ENCODE data around the gene RPS27L. TPM values are rescaled to one million over a fixed set of nuclear protein-coding genes. Genes with fewer than 3 reads are reported as not detected.

Gene RPS27L
- total RNA-seq = 161 and 458 TPM in 2 replicates

GRCh38 chr15:63157118-63157843 lies at the start of gene RPS27L:
Gene RPS27L (minus strand): TSS chr15:63157477. CDS start chr15:63157405, 72 bp downstream.

GRCh38 chr15:63188926-63189871 lies 31.9 kb upstream of the RPS27L start, which contains the start of gene RAB8B:
Gene RAB8B (plus strand): TSS chr15:63189606. CDS start chr15:63189625, 19 bp downstream.

DNA sequence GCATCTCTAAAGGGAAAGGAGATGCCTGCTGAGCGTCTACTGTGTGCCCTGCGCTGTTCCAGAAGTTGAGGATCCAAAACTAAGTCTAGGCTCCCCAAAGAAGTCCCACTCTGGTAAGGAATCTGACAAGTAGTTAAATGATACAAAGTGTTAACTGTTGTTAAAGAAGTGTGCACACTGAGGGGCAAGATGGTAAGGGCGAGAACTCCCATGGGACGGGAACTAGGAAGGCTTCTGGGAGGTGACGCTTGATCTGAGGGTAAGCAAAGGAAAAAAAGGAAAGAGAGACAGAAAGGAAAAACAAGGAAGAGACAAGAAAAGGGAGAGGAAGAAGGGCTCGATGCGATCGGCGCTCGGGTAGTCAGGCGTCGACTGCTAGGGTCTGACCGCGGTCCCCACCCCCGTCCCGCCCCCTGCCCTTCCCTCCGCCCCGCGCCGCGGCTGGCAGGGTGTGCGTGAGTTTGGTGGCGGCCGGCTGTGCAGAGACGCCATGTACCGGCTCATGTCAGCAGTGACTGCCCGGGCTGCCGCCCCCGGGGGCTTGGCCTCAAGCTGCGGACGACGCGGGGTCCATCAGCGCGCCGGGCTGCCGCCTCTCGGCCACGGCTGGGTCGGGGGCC lies 35.8 kb downstream of the RPS27L start, which contains the start of gene LACTB:
TSS of gene LACTB (plus strand) at position 480 of the 620 bp plus-strand sequence. CDS start at position 491, 11 bp downstream.

Other genes starting within 250 kb of the RPS27L start
- 779 and 969 TPM in 2 replicates for gene TPM1, start 114.7 kb downstream of the RPS27L start, total RNA-seq
- 22.4 and 35.4 TPM in 2 replicates for gene LACTB, start 35.6 kb downstream of the RPS27L start, total RNA-seq
- gene RAB8B, start 32.1 kb upstream of the RPS27L start, total RNA-seq = 63.3 and 82.8 TPM in 2 replicates
- 10.1 and 20.4 TPM in 2 replicates for gene APH1B, start 120.1 kb upstream of the RPS27L start, total RNA-seq
- gene CA12, start 224.4 kb upstream of the RPS27L start, total RNA-seq = 0.65 and 3.0 TPM in 2 replicates